HG02588 (cell line): ENCODE results near the gene RAVER1.

Experiments used
- ATAC-seq: cut with Tn5 transposase; IDR thresholded peaks from one replicate; pipeline ENCODE4 v1.9.1; 2021; ENCODE audit warnings: mild to moderate bottlenecking, moderate library complexity; ENCODE audit not compliant: unreplicated experiment

RAVER1 gene

DNA sequence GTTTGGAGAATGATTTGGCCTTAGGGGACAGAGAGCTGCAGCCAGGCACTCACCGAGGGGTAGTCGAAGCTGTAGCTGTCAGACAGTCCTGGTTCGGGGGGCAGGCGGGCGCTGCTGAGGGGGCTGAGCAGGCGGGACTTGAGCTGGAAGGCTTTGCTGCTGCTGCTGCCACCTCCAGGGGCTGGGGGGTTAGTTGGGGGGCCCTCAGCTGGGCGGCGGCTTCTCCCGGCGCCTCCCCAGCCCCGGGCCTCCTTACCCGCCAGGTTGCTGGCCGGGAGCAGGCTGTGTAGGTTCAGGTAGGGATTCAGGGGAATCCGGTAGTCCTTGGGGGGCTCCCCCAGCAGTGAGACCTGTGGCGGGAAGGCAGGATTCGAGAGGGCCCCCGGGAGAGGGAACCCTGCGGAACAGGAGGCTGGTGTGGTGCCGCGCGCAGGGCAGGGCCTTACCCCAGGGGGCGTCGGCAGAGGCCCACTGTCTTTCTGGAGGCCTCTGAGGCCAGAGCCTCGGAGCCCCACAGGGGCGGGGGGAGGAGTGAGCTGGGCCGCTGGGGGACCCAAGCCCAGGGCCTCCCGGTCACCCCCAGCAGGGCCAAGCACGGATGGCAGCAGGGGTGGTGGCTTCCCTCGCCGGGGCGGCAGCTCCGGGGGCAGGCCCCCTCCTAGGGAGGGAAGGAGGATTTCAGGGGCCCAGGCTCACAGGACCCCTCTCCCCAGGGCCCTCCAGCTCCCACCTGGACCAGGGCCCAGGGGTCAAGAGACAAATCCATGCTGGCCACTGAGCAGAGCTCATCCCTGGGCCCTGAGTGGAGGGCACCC, 12.5 kb downstream of the RAVER1 start:
- ATAC-seq: no peak

DNA sequence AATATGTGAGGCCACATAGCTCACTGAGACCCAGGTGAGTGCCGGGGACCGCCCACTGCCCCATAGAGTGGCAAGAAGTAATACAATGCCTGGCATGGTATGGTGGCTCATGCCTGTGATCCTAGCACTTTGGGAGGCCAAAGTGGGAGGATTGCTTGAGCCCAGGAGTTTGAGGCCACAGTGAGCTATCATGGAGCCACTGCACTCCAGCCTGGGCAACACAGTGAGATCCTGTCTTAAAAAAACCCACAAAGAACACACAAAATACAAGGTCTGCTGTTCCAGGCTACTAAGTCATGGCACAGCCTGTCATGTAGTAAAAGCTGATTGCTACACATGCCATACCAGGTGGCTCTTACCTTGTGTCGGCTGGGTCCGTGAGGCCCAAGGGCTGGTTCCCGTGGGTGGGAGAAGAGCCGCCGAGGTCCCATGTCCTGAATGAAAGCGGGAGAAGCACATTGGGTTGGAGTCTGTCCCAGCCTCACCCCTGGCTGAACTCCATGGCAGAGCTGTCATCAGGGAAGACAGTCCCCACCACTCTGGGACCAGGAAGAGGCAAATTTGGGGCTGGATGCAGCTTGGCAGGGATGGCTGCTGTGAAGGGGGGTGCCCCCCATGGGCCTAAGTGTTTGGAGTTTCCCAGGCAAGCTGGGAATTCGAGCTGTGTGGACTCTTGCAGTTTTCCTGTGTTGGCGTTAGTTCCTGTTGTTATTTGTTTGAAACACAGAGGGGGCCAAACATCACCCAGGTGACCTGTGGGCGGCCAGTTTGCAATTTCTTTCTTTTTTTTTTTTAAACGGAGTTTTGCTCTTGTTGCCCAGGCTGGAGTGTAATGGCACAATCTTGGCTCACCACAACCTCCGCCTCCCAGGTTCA, 14.3 kb downstream of the RAVER1 start:
- ATAC-seq: no peak

GRCh38 chr19:10317857-10318462, 15.4 kb downstream of the RAVER1 start:
- no peak for ATAC-seq

GRCh38 chr19:10317045-10317856, 16.1 kb downstream of the RAVER1 start:
- no peak for ATAC-seq

DNA sequence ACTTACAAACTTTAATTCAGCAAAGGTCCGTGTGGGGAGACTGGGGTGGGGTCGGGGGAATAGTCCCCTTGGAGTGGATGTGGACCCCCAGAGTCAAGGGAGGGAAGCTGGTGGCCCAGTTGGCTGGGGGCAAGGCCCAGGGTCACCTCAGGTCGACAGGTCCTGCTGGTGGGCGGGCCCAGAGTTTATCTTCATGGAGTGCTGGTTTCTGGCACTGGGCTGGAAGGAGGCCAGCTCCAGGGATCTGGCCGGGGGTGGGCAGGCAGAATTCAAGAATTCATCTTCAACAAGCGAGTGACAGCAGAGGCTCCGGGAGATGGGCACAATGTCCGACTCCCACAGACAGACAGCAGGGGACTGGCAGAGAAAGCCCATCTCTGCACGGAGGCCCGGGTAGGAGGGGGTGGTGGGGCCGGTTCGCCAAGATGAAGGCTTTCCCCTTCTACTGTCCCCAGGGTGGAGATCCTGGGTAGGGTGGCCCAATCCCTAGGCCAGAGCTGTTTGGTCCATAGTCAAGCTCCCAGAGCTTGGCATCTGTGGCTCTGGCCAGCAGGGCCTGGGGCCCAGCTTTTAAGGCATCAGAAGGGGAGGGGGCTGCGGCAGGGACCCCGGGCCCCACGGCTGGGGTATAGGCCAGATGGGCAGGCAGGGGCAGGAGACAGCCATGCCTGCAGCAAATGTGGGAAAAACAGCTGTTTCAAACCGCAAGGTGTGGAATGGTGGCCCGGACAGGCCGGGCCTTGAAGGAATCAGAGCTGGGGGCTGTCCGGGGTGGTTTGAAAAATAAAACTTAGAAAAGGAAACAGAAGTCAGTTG, 16.9 kb downstream of the RAVER1 start:
- no peak for ATAC-seq

DNA sequence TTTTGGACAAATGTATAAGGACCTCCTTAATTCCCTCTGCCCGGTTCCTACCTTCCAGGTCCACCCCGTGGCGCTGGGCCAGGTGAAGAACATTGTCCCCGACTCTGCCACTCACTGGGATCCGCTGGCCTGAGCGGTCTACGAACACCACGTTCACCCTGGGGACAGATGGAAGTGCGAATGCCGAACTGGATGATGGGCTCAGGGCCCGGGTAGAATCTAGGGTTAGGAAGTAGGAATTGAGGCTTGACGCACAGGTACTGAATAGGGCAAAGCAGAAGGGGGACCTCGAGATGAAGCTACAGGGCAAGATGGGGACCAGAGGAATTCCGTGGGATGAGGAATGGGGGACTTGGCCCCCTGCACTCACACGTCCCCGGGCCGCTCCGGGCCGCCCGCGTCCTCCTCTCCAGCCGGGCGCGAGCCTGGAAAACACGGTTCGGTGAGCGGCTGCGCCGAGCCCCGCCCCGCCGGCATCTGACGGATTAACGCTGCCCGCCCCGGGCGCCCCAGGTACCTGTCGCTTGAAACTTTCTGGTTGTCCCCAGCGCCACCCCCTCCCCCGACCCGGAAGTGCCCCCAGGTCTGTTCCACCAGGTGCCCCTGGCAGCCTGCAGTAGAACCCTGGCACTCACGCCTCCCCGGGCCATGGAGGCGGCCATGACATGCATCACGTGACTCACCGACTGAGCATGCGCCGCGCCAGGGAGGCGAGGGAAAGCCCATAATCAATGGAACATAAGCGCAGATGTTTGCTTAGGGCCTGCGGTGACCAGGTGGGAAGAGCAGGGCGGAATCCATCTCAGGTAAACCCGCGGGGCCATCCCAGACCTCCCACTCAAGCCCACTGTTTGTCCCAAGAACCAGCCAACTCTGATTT, 17.8 kb downstream of the RAVER1 start, which contains the start of gene FDX2:
FDX2 (minus strand) TSS at position 681 of the 880 bp plus-strand sequence; CDS start at position 662, 19 bp downstream.
- ATAC-seq: peak; percentile 61

DNA sequence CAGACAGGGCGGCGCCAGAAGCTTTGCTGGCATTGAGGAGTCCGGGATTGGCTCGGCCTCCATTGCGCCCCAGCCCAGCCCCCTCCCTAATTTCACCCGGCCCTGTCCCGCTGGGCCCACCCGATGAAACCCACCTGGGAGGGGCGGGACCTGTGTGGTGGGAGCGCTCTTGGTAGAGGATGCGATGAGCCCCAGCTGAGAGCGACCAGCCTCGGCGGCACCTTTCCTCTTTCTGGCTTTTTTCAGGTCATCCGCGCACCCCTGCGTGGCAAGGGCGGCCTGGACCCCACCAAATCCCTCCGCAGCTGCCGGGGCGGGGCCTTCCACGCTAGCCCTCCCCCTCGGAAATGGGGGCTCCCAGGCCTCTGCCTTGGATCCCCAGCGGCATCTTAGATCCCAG, 23.9 kb downstream of the RAVER1 start, which contains the start of gene ZGLP1:
ZGLP1 (minus strand) TSS at position 393 of the 400 bp plus-strand sequence.
- ATAC-seq: no peak

DNA sequence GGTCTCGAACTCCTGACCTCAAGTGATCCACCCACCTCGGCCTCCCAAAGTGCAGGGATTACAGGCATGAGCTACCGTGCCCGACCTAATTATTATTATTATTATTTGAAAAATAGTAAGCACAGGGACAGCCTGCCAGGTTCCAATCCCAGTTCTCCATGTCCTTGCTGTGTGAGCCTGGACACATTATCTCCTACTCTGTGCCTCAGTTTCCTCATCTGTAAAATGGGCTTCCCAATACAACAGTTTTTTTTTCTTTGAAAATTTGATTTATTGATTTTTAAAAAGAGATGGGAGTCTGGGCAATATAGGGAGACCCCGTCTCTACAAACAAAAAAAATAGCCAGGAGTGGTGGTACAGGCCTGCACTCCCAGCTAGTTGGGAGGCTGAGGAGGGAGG, 27.0 kb downstream of the RAVER1 start:
- ATAC-seq: no peak

DNA sequence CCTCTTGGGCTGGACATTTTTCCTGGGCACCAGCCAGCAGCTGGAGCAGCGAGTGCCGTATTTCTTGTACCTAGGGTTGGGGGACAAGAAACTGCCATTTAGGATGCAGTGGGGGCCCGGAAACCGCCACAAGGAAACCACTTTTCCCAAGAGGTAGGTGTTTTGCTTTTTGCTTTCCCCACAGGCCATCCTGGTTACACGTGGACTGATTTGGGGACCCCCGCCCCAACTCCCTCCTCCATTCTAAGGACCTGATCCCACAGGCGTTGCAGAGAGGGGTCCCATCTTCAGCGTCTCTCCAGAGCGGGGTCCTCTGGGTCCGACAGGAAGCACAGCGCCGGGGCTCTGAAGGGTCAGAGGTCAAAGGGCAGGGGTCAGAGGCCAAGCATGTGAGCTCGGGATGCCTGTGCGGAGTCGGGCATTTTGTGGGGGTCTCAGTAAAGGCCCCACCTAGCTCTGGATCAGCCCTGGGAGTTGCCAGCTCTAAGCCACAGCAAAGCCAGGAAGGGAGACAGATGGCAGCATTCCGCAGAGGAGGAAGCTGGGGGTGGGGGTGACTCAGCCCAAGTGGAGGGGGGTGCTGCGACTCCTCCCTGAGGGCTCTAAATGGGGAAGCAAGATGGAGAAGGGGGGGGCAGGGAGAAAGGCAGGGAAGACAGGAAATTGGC, 28.1 kb downstream of the RAVER1 start:
- ATAC-seq: no peak

- no peak for ATAC-seq
Measured at GRCh38 chr19:10299545-10300458, 33.5 kb downstream of the RAVER1 start.

- no peak for ATAC-seq
Measured at GRCh38 chr19:10295847-10296591, 37.3 kb downstream of the RAVER1 start.

- ATAC-seq: no peak
Measured at GRCh38 chr19:10295305-10295846, 38.0 kb downstream of the RAVER1 start.

DNA sequence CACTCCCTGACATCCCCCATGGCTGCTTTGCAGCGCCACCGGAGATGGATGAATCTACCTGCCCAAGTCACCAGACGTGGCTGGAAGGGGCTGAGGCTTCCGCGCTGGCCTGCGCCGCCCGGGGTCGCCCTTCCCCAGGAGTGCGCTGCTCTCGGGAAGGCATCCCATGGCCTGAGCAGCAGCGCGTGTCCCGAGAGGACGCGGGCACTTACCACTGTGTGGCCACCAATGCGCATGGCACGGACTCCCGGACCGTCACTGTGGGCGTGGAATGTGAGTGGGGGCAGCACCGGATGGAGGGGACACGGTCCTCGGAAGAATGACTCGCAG, 39.0 kb downstream of the RAVER1 start:
- ATAC-seq: no peak

- ATAC-seq: no peak
Measured at GRCh38 chr19:10293637-10294367, 39.5 kb downstream of the RAVER1 start.

DNA sequence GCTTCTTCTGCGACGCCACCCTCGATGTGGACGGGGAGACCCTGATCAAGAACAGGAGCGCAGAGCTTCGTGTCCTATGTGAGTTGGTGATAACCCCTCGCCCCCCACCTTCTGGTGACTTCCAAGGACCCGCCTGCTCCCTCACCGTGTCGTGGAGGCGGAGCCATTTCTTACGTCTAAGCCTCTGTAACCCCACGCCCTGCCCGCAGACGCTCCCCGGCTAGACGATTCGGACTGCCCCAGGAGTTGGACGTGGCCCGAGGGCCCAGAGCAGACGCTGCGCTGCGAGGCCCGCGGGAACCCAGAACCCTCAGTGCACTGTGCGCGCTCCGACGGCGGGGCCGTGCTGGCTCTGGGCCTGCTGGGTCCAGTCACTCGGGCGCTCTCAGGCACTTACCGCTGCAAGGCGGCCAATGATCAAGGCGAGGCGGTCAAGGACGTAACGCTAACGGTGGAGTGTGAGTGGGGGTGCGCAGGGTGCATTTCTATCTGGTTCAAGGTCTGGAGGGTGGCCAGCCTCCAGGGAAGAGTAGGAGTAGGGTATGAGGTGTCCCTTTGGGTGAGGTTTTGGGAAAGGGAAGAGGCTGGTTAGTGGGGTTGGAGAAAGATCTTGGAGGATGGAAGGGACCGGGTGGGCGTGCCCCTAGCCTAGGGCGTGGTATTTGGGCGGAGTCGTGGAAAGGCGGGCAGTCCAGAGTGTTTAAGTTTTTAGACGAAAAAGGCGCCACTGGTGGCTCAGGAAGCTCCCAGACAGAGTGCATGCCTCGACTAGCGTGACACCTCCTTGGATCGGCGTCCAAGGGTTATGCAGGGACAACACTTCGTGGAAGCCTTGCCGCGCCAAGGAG, 40.3 kb downstream of the RAVER1 start:
- no peak for ATAC-seq
